SK-N-SH treated with all-trans-retinoic acid at 6 μM for 48 hours (cell line): ENCODE measurements around the gene MC1R.
"Not testable (repeated sequence)": the region's sequence is repeated elsewhere in the genome, so short reads cannot be mapped to it uniquely, and the experiment has no call there.

Experiments used
- ATAC-seq: fragments of 200-7000 bp; cut with Tn5 transposase; 3 replicates; pipeline ENCODE4 v1.9.1; 2020; ENCODE audit warnings: mild to moderate bottlenecking, moderate library complexity
- BACH2 ChIP-seq: fragments of 250-450 bp; sonication (Bioruptor Pico); IDR thresholded peaks from 2 replicates; pipeline ENCODE4 v1.9.0; 2021; ENCODE audit warnings: mild to moderate bottlenecking, borderline replicate concordance
- CREB5 ChIP-seq: fragments of 250-450 bp; sonication (Bioruptor Pico); IDR thresholded peaks from 2 replicates; pipeline ENCODE4 v1.5.1; 2020; ENCODE audit warnings: low read depth, mild to moderate bottlenecking, moderate library complexity
- CSDC2 ChIP-seq: fragments of 250-450 bp; sonication (Bioruptor Pico); IDR thresholded peaks from 2 replicates; pipeline ENCODE4 v1.5.0; 2020; ENCODE audit warnings: mild to moderate bottlenecking, moderate library complexity
- CSRNP3 ChIP-seq: fragments of 250-450 bp; sonication (Bioruptor Pico); IDR thresholded peaks from 2 replicates; pipeline ENCODE4 v1.5.1; 2021; ENCODE audit warnings: mild to moderate bottlenecking, moderate library complexity
- ESRRG ChIP-seq: fragments of 250-450 bp; sonication (Bioruptor Pico); IDR thresholded peaks from 2 replicates; pipeline ENCODE4 v1.6.1; 2021; ENCODE audit warnings: mild to moderate bottlenecking
- ISL1 ChIP-seq: fragments of 250-450 bp; sonication (Bioruptor Pico); IDR thresholded peaks from 2 replicates; pipeline ENCODE4 v2.1.2; 2022; ENCODE audit warnings: mild to moderate bottlenecking, moderate library complexity
- OSR1 ChIP-seq: fragments of 250-450 bp; sonication (Bioruptor Pico); IDR thresholded peaks from 2 replicates; pipeline ENCODE4 v1.8.0; 2022; ENCODE audit warnings: moderate library complexity, mild to moderate bottlenecking, inconsistent platforms
- PPARA ChIP-seq: fragments of 250-450 bp; sonication (Bioruptor Pico); IDR thresholded peaks from 2 replicates; pipeline ENCODE4 v1.5.0; 2020; ENCODE audit warnings: mild to moderate bottlenecking, borderline replicate concordance
- SNAI2 ChIP-seq: fragments of 250-450 bp; sonication (Bioruptor Pico); IDR thresholded peaks from 2 replicates; pipeline ENCODE4 v1.5.0; 2020; ENCODE audit warnings: mild to moderate bottlenecking, moderate library complexity
- TSHZ2 ChIP-seq: fragments of 250-450 bp; sonication (Bioruptor Pico); IDR thresholded peaks from 2 replicates; pipeline ENCODE4 v1.5.0; 2020; ENCODE audit warnings: mild to moderate bottlenecking, moderate library complexity
- ZC3H10 ChIP-seq: fragments of 250-450 bp; sonication (Bioruptor Pico); IDR thresholded peaks from 2 replicates; pipeline ENCODE4 v1.5.1; 2021; ENCODE audit warnings: mild to moderate bottlenecking, moderate library complexity
- ZFP30 ChIP-seq: fragments of 450-650 bp; formaldehyde crosslinking; IDR thresholded peaks from 2 replicates; pipeline ENCODE4 v1.5.0; 2022; ENCODE audit warnings: mild to moderate bottlenecking, moderate library complexity
- ZNF565 ChIP-seq: fragments of 450-650 bp; formaldehyde crosslinking; conservative IDR thresholded peaks from 2 replicates; pipeline ENCODE4 v1.5.0; 2020; ENCODE audit warnings: low read depth, mild to moderate bottlenecking, moderate library complexity
- ZNF70 ChIP-seq: fragments of 450-650 bp; formaldehyde crosslinking; IDR thresholded peaks from 2 replicates; pipeline ENCODE4 v1.5.0; 2020; ENCODE audit warnings: mild to moderate bottlenecking, moderate library complexity
- ZNF8 ChIP-seq: fragments of 450-650 bp; formaldehyde crosslinking; IDR thresholded peaks from 2 replicates; pipeline ENCODE4 v1.5.0; 2020; ENCODE audit warnings: mild to moderate bottlenecking, moderate library complexity
- TF ChIP-seq, protein P1 (sequence below): fragments of 250-450 bp; sonication (Bioruptor Pico); IDR thresholded peaks from 2 replicates; pipeline ENCODE4 v1.8.0; 2020; ENCODE audit warnings: mild to moderate bottlenecking, moderate library complexity, borderline replicate concordance
- TF ChIP-seq, protein P2 (sequence below): fragments of 250-450 bp; sonication (Bioruptor Pico); IDR thresholded peaks from 2 replicates; pipeline ENCODE4 v1.8.0; 2021; ENCODE audit warnings: low read depth, mild to moderate bottlenecking, moderate library complexity, borderline replicate concordance

The MC1R gene

DNA sequence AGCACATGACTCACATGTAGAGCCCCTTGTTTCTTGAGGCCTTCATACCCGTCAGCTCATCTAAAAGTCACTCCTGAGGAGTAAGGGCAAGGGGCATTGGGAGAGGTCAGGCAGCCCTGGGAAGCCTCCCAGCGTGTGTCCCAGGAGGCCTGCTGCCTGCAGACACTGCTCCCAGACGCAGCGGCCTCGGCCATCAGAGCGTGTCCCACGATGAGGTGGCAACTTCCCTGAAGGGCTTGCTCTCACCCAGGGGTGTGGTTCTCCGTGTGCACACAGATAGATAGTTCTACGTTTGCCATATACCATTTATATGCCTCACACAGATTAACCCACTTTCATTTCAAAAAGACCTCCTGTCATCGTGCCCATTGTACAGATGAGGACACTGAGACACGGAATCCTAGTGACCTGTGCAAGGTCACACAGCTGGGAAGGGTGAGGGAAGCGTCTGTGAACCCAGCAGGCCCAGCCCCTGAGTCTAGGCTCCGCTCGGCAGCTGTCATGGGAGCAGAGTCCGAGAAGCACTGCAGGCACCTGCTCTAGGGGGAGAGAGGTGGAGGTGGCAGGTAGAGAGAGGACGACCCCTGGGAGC is 12.7 kb downstream of the MC1R start:
- no peak for TF ChIP-seq ISL1 (CRISPR knock-in tag)
- no peak for TF ChIP-seq ZC3H10
- TF ChIP-seq PPARA: no peak
- TF ChIP-seq CREB5 (CRISPR knock-in tag): no peak
- no peak for TF ChIP-seq ZNF70 (CRISPR knock-in tag)
- TF ChIP-seq ZNF8 (CRISPR knock-in tag): no peak
- TF ChIP-seq ESRRG (CRISPR knock-in tag): no peak
- no peak for ATAC-seq

DNA sequence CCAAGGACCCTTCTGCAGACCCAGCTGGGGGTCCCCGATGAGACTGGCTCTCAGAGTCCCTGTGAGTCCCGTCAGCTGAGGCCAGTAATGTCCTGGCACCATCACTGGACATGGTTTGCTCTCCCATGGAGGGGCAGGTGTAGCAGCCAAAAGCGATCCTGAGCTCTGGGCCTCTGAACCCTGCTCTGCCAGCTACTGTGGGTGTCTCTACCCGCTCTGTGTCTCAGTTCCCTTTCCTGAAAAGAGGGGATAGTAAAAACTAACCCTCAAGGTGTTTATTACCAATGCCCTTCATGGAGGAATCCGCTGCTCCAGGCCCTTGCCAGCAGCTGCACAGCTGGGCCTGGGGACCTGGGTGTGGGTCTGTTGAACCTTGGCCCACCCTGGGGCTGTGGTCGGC is 13.3 kb downstream of the MC1R start:
- TF ChIP-seq CSRNP3: no peak
- TF ChIP-seq TSHZ2 (CRISPR knock-in tag): no peak
- no peak for TF ChIP-seq BACH2 (CRISPR knock-in tag)
- TF ChIP-seq CREB5 (CRISPR knock-in tag): no peak
- no peak for TF ChIP-seq CSDC2 (CRISPR knock-in tag)
- TF ChIP-seq ZNF8 (CRISPR knock-in tag): no peak
- TF ChIP-seq ZNF70 (CRISPR knock-in tag): no peak
- no peak for TF ChIP-seq SNAI2 (CRISPR knock-in tag)
- TF ChIP-seq, protein P1, sequence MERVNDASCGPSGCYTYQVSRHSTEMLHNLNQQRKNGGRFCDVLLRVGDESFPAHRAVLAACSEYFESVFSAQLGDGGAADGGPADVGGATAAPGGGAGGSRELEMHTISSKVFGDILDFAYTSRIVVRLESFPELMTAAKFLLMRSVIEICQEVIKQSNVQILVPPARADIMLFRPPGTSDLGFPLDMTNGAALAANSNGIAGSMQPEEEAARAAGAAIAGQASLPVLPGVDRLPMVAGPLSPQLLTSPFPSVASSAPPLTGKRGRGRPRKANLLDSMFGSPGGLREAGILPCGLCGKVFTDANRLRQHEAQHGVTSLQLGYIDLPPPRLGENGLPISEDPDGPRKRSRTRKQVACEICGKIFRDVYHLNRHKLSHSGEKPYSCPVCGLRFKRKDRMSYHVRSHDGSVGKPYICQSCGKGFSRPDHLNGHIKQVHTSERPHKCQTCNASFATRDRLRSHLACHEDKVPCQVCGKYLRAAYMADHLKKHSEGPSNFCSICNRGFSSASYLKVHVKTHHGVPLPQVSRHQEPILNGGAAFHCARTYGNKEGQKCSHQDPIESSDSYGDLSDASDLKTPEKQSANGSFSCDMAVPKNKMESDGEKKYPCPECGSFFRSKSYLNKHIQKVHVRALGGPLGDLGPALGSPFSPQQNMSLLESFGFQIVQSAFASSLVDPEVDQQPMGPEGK (CRISPR knock-in tag): no peak
- no peak for TF ChIP-seq ZNF565
- TF ChIP-seq OSR1 (CRISPR knock-in tag): no peak
- TF ChIP-seq ESRRG (CRISPR knock-in tag): no peak
- TF ChIP-seq, all 23 proteins: peak for 0
- ATAC-seq: no peak

DNA sequence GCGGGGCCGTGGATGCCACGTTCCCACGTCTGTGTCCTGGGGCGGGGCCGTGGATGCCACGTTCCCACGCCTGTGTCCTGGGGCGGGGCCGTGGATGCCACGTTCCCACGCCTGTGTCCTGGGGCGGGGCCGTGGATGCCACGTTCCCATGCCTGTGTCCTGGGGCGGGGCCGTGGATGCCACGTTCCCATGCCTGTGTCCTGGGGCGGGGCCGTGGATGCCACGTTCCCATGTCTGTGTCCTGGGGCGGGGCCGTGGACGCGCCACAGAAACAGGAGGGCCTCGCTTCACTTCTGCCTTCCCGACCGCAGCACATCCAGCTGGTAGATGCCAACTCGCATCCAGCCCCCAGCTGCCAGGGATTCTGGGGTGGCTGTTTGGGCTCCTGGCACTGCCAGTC is 15.4 kb downstream of the MC1R start:
- not testable (repeated sequence) for ATAC-seq

DNA sequence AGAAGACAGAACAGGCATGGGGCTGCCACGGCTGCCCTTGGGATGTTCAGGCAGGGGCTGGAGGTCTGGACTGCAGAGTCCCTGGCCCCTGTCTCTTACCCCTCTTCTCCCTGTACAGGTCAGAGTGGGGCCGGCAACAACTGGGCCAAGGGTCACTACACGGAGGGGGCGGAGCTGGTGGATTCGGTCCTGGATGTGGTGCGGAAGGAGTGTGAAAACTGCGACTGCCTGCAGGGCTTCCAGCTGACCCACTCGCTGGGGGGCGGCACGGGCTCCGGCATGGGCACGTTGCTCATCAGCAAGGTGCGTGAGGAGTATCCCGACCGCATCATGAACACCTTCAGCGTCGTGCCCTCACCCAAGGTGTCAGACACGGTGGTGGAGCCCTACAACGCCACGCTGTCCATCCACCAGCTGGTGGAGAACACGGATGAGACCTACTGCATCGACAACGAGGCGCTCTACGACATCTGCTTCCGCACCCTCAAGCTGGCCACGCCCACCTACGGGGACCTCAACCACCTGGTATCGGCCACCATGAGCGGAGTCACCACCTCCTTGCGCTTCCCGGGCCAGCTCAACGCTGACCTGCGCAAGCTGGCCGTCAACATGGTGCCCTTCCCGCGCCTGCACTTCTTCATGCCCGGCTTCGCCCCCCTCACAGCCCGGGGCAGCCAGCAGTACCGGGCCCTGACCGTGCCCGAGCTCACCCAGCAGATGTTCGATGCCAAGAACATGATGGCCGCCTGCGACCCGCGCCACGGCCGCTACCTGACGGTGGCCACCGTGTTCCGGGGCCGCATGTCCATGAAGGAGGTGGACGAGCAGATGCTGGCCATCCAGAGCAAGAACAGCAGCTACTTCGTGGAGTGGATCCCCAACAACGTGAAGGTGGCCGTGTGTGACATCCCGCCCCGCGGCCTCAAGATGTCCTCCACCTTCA is 16.2 kb downstream of the MC1R start:
- no peak for ATAC-seq
- TF ChIP-seq SNAI2 (CRISPR knock-in tag): no peak
- no peak for TF ChIP-seq ZFP30 (CRISPR knock-in tag)
- TF ChIP-seq ISL1 (CRISPR knock-in tag): no peak
- no peak for TF ChIP-seq ZC3H10
- TF ChIP-seq, protein P2, sequence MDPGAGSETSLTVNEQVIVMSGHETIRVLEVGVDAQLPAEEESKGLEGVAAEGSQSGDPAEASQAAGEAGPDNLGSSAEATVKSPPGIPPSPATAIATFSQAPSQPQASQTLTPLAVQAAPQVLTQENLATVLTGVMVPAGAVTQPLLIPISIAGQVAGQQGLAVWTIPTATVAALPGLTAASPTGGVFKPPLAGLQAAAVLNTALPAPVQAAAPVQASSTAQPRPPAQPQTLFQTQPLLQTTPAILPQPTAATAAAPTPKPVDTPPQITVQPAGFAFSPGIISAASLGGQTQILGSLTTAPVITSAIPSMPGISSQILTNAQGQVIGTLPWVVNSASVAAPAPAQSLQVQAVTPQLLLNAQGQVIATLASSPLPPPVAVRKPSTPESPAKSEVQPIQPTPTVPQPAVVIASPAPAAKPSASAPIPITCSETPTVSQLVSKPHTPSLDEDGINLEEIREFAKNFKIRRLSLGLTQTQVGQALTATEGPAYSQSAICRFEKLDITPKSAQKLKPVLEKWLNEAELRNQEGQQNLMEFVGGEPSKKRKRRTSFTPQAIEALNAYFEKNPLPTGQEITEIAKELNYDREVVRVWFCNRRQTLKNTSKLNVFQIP (CRISPR knock-in tag): no peak
- TF ChIP-seq ZNF8 (CRISPR knock-in tag): no peak

- ATAC-seq: not testable (repeated sequence)
Measured at GRCh38 chr16:89935620-89936019, 17.0 kb downstream of the MC1R start.
